Measurements from ENCODE around the gene RCOR3.
"Not testable (repeated sequence)": the region's sequence is repeated elsewhere in the genome, so short reads cannot be mapped to it uniquely, and the experiment has no call there.

The RCOR3 gene
- 37.3 to 53.2 (median 46.1) reads per million in 3 donors for total RNA-seq

DNA sequence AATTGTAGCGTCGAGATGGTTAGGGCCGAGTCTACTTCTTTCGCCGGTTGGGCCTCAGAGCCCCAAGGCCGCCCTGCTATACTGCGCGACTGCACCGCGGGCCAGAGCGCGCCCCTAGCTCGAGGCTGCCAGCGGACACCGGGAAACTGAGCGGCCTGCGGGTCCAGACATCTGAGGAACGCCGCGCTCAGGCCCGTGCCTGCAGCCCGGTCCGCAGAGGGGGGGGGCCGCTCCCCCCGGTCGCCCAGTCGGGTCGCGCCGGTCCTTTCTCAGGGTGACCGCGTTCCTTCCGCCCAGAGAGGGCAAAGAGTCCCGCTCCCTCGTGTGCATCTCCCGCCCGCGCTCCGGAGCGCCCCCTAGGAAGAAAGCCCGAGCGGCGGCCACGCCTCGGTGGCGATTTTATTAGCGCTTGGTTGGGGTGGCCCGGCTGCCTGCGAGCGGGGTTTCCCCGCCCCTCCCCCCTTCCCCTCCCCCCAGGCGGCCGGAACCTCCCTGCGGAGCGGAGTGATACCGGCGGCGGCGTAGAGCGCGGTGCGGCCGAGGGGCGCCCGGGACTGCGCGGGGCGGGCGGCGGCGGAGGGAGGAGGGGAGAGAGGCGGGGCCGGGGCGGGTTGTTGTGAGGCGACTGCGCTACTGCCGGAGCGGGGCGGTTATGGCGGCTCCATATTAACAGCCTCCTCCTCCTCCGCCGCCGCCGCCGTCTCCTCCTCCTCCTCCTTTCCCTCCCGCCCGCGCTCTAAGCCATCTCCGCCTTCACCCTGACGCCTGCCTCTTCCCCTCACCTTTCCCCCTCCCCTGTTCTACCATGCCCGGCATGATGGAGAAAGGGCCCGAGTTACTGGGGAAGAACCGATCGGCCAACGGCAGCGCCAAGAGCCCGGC is at the start of gene RCOR3:
Gene RCOR3 (plus strand): TSS at position 611 of the 882 bp plus-strand sequence. CDS start 195 bp downstream, at position 806.
- no peaks in the 10 kb centered on the region for H3K9me3 ChIP-seq (ENCODE audit: control insufficient read depth, low read length)
- H3K27ac ChIP-seq (ENCODE audit: insufficient read depth, low read length, poor library complexity, severe bottlenecking), result peak within 1 kb of the TSS; percentile 82
- DNase-seq, result peak; percentile 82 to 86 (median 83)
- no peaks in the 10 kb centered on the region for H3K36me3 ChIP-seq (ENCODE audit: control insufficient read depth, insufficient read depth, low read length)
- no peaks in the 10 kb centered on the region for H3K27me3 ChIP-seq (replicated peaks; ENCODE audit: control insufficient read depth, insufficient read depth, low read length, poor library complexity, severe bottlenecking)
- H3K4me1 ChIP-seq (ENCODE audit: control insufficient read depth, insufficient read depth, low read length, poor library complexity, severe bottlenecking), result peaks cover 11% of the 10 kb centered on the region
- peak within 1 kb of the TSS; percentile 81 for H3K4me3 ChIP-seq (ENCODE audit: insufficient read depth, low read depth, low read length, poor library complexity, severe bottlenecking)

- H3K27me3 ChIP-seq (replicated peaks; ENCODE audit: control insufficient read depth, insufficient read depth, low read length, poor library complexity, severe bottlenecking), result no peaks in the 10 kb centered on the region
- DNase-seq, result no peak
- H3K4me3 ChIP-seq (ENCODE audit: insufficient read depth, low read depth, low read length, poor library complexity, severe bottlenecking), result no peak overlapping the region
- no peaks in the 10 kb centered on the region for H3K9me3 ChIP-seq (ENCODE audit: control insufficient read depth, low read length)
- H3K36me3 ChIP-seq (ENCODE audit: control insufficient read depth, insufficient read depth, low read length), result no peaks in the 10 kb centered on the region
- no peaks in the 10 kb centered on the region for H3K4me1 ChIP-seq (ENCODE audit: control insufficient read depth, insufficient read depth, low read length, poor library complexity, severe bottlenecking)
- H3K27ac ChIP-seq (ENCODE audit: insufficient read depth, low read length, poor library complexity, severe bottlenecking), result no peak overlapping the region
Observed at GRCh38 chr1:211210052-211210451, 49.1 kb upstream of the RCOR3 start.

GRCh38 chr1:211210965-211211364 is 48.2 kb upstream of the RCOR3 start:
- H3K4me1 ChIP-seq (ENCODE audit: control insufficient read depth, insufficient read depth, low read length, poor library complexity, severe bottlenecking), result no peaks in the 10 kb centered on the region
- H3K27ac ChIP-seq (ENCODE audit: insufficient read depth, low read length, poor library complexity, severe bottlenecking), result no peak overlapping the region
- H3K4me3 ChIP-seq (ENCODE audit: insufficient read depth, low read depth, low read length, poor library complexity, severe bottlenecking), result no peak overlapping the region
- DNase-seq, result no peak
- no peaks in the 10 kb centered on the region for H3K36me3 ChIP-seq (ENCODE audit: control insufficient read depth, insufficient read depth, low read length)
- no peaks in the 10 kb centered on the region for H3K9me3 ChIP-seq (ENCODE audit: control insufficient read depth, low read length)
- no peaks in the 10 kb centered on the region for H3K27me3 ChIP-seq (replicated peaks; ENCODE audit: control insufficient read depth, insufficient read depth, low read length, poor library complexity, severe bottlenecking)

DNA sequence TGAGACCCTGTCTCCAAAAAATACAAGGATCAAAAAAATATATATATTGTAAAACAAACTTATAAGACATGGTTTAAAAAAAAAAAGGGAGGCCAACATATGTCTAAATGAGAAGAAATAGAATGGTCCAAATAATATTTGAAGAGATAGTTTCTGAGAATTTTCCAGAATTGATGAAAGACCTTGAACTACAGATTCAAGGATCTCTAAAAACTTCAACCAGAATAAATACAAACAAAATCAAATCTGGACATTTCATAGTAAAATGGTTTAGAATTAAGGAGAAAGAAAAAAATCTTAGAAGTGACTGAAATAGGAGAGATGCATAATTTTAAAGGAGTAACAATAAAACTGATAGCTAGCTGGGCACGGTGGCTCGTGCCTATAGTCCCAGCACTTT is 45.5 kb upstream of the RCOR3 start:
- H3K27ac ChIP-seq (ENCODE audit: insufficient read depth, low read length, poor library complexity, severe bottlenecking), result no peak overlapping the region
- no peaks in the 10 kb centered on the region for H3K4me1 ChIP-seq (ENCODE audit: control insufficient read depth, insufficient read depth, low read length, poor library complexity, severe bottlenecking)
- no peak for DNase-seq
- no peaks in the 10 kb centered on the region for H3K27me3 ChIP-seq (replicated peaks; ENCODE audit: control insufficient read depth, insufficient read depth, low read length, poor library complexity, severe bottlenecking)
- no peak overlapping the region for H3K4me3 ChIP-seq (ENCODE audit: insufficient read depth, low read depth, low read length, poor library complexity, severe bottlenecking)
- H3K36me3 ChIP-seq (ENCODE audit: control insufficient read depth, insufficient read depth, low read length), result no peaks in the 10 kb centered on the region
- no peaks in the 10 kb centered on the region for H3K9me3 ChIP-seq (ENCODE audit: control insufficient read depth, low read length)

DNA sequence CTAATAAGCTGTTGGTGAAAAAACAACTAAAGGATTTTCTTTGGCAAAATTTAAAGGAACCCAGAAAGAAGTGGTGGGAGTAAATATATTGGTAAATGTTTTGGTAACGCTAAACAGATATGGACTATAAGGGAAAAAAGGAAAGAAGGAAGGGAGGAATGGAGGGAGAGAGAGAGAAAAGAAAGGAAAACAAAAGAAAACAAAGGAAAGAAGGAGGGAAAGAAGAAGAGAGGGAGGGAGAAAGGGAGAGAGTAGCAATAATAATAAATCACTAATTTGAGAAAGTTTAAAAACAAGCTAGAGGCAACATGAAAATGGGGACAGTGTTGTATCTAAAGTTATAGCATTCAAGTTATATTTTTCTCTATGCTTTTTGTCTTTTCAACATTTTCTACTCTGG is 43.6 kb upstream of the RCOR3 start:
- no peaks in the 10 kb centered on the region for H3K4me1 ChIP-seq (ENCODE audit: control insufficient read depth, insufficient read depth, low read length, poor library complexity, severe bottlenecking)
- H3K27ac ChIP-seq (ENCODE audit: insufficient read depth, low read length, poor library complexity, severe bottlenecking), result no peak overlapping the region
- DNase-seq, result no peak
- H3K9me3 ChIP-seq (ENCODE audit: control insufficient read depth, low read length), result no peaks in the 10 kb centered on the region
- no peak overlapping the region for H3K4me3 ChIP-seq (ENCODE audit: insufficient read depth, low read depth, low read length, poor library complexity, severe bottlenecking)
- no peaks in the 10 kb centered on the region for H3K27me3 ChIP-seq (replicated peaks; ENCODE audit: control insufficient read depth, insufficient read depth, low read length, poor library complexity, severe bottlenecking)
- no peaks in the 10 kb centered on the region for H3K36me3 ChIP-seq (ENCODE audit: control insufficient read depth, insufficient read depth, low read length)

DNA sequence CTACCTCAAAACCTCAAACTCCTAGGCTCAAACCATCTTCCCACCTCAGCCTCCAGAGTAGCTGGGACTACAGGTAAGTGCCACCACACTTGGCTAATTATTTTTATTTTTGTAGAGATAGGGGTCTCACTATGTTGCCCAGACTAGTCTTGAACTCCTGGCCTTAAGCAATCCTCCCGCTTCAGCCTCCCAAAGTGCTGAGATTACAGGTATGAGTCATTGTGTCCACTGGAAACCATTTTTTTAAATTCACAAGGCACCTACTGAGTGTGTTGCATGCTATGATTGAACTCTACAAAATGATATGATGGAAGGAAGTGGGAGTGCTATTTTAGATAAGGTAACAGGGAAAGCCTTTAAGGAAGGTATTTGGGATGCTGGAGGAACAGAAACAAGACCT is 41.8 kb upstream of the RCOR3 start:
- Histone ChIP-seq H3K9me3 (ENCODE audit: control insufficient read depth, low read length) (no peaks in the 10 kb centered on the region), H3K27ac (ENCODE audit: insufficient read depth, low read length, poor library complexity, severe bottlenecking) (no peak overlapping the region), H3K27me3 (replicated peaks; ENCODE audit: control insufficient read depth, insufficient read depth, low read length, poor library complexity, severe bottlenecking) (no peaks in the 10 kb centered on the region), H3K4me1 (ENCODE audit: control insufficient read depth, insufficient read depth, low read length, poor library complexity, severe bottlenecking) (no peaks in the 10 kb centered on the region), H3K36me3 (ENCODE audit: control insufficient read depth, insufficient read depth, low read length) (no peaks in the 10 kb centered on the region), H3K4me3 (ENCODE audit: insufficient read depth, low read depth, low read length, poor library complexity, severe bottlenecking) (no peak overlapping the region)
- DNase-seq, result no peak

GRCh38 chr1:211222469-211223234 is 36.5 kb upstream of the RCOR3 start:
- not testable (repeated sequence) for H3K4me3 ChIP-seq (ENCODE audit: insufficient read depth, low read depth, low read length, poor library complexity, severe bottlenecking); H3K9me3 ChIP-seq (ENCODE audit: control insufficient read depth, low read length); H3K4me1 ChIP-seq (ENCODE audit: control insufficient read depth, insufficient read depth, low read length, poor library complexity, severe bottlenecking); H3K27ac ChIP-seq (ENCODE audit: insufficient read depth, low read length, poor library complexity, severe bottlenecking); H3K27me3 ChIP-seq (replicated peaks; ENCODE audit: control insufficient read depth, insufficient read depth, low read length, poor library complexity, severe bottlenecking); DNase-seq; H3K36me3 ChIP-seq (ENCODE audit: control insufficient read depth, insufficient read depth, low read length)

DNA sequence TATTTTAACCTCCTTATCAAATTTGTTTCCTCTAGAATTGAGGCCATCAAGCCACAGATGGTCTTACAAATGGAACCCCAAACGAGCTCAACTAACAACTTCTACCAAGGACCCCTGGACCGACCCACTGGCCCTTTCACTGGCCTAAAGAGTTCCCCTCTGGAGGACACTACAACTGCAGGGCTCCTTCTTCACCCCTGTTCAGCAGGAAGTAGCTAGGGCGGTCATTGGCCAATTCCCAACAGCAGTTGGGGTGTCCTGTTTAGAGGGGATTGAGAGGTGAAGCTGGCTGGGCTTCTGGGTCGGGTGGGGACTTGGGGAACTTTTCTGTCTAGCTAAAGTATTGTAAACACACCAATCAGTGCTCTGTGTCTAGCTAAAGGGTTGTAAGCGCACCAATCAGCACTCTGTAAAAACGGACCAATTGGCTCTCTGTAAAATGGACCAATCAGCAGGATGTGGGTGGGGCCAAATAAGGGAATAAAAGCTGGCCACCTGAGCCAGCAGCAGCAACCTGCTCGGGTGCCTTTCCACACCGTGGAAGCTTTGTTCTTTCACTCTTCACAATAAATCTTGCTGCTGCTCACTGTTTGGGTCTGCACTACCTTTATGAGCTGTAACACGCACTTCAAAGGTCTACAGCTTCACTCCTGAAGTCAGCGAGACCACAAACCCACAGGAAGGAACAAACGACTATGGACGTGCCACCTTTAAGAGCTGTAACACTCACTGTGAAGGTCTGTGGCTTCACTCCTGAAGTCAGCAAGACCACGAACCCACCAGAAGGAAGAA is 30.4 kb upstream of the RCOR3 start:
- H3K9me3 ChIP-seq (ENCODE audit: control insufficient read depth, low read length); H3K27ac ChIP-seq (ENCODE audit: insufficient read depth, low read length, poor library complexity, severe bottlenecking); H3K4me3 ChIP-seq (ENCODE audit: insufficient read depth, low read depth, low read length, poor library complexity, severe bottlenecking); H3K4me1 ChIP-seq (ENCODE audit: control insufficient read depth, insufficient read depth, low read length, poor library complexity, severe bottlenecking); H3K36me3 ChIP-seq (ENCODE audit: control insufficient read depth, insufficient read depth, low read length); H3K27me3 ChIP-seq (replicated peaks; ENCODE audit: control insufficient read depth, insufficient read depth, low read length, poor library complexity, severe bottlenecking): not testable (repeated sequence)
- DNase-seq, result peak; percentile 4 to 35 (median 32)

GRCh38 chr1:211229365-211229759 is 29.8 kb upstream of the RCOR3 start:
- H3K4me3 ChIP-seq (ENCODE audit: insufficient read depth, low read depth, low read length, poor library complexity, severe bottlenecking), result no peak overlapping the region
- H3K27me3 ChIP-seq (replicated peaks; ENCODE audit: control insufficient read depth, insufficient read depth, low read length, poor library complexity, severe bottlenecking), result no peaks in the 10 kb centered on the region
- no peak for DNase-seq
- H3K4me1 ChIP-seq (ENCODE audit: control insufficient read depth, insufficient read depth, low read length, poor library complexity, severe bottlenecking), result no peaks in the 10 kb centered on the region
- no peaks in the 10 kb centered on the region for H3K9me3 ChIP-seq (ENCODE audit: control insufficient read depth, low read length)
- H3K36me3 ChIP-seq (ENCODE audit: control insufficient read depth, insufficient read depth, low read length), result no peaks in the 10 kb centered on the region
- no peak overlapping the region for H3K27ac ChIP-seq (ENCODE audit: insufficient read depth, low read length, poor library complexity, severe bottlenecking)
